Measurements from ENCODE around the gene CKS1B. TPM values are rescaled to one million over a fixed set of nuclear protein-coding genes. Genes with fewer than 3 reads are reported as not detected.
A peak's percentile ranks its signal among the peaks of the same experiment; 100 is the strongest.

Gene CKS1B
- 110 TPM for polyA plus RNA-seq (ENCODE audit: insufficient read length)
- long read RNA-seq, donor 1, transcript CKS1B-201 (3 exons, 759 nt): major isoform, 62 of 67 reads
- long read RNA-seq, donor 1, partial matches to known transcripts: 0 of 67 reads
- long read RNA-seq, donor 1, other reads (novel, unspliced or antisense): 0 of 67 reads
- long read RNA-seq, donor 2, transcript CKS1B-201 (3 exons, 759 nt): major isoform, 65 of 68 reads
- long read RNA-seq, donor 2, partial matches to known transcripts: 0 of 68 reads
- long read RNA-seq, donor 2, other reads (novel, unspliced or antisense): 0 of 68 reads
- long read RNA-seq, donor 3, transcript CKS1B-201 (3 exons, 759 nt): major isoform, 64 of 67 reads
- long read RNA-seq, donor 3, partial matches to known transcripts: 0 of 67 reads
- long read RNA-seq, donor 3, other reads (novel, unspliced or antisense): 0 of 67 reads
- long read RNA-seq, donor 4, transcript CKS1B-201 (3 exons, 759 nt): major isoform, 10 of 11 reads
- long read RNA-seq, donor 4, partial matches to known transcripts: 0 of 11 reads
- long read RNA-seq, donor 4, other reads (novel, unspliced or antisense): 0 of 11 reads
- long read RNA-seq, donor 5, transcript CKS1B-201 (3 exons, 759 nt): major isoform, 159 of 172 reads
- long read RNA-seq, donor 5, partial matches to known transcripts: 0 of 172 reads
- long read RNA-seq, donor 5, other reads (novel, unspliced or antisense): 7 of 172 reads
- long read RNA-seq, donor 6, transcript CKS1B-201 (3 exons, 759 nt): major isoform, 85 of 87 reads
- long read RNA-seq, donor 6, partial matches to known transcripts: 0 of 87 reads
- long read RNA-seq, donor 6, other reads (novel, unspliced or antisense): 0 of 87 reads
- long read RNA-seq, donor 7, transcript CKS1B-201 (3 exons, 759 nt): major isoform, 101 of 110 reads
- long read RNA-seq, donor 7, partial matches to known transcripts: 0 of 110 reads
- long read RNA-seq, donor 7, other reads (novel, unspliced or antisense): 0 of 110 reads
- long read RNA-seq, donor 8, transcript CKS1B-201 (3 exons, 759 nt): major isoform, 31 of 31 reads
- long read RNA-seq, donor 8, partial matches to known transcripts: 0 of 31 reads
- long read RNA-seq, donor 8, other reads (novel, unspliced or antisense): 0 of 31 reads

- DNase-seq: peak; percentile 100
Measured at GRCh38 chr1:154974102-154974807, at the start of gene CKS1B. Gene CKS1B, plus strand, starts transcription at chr1:154974681. Its CDS starts 65 bp downstream, at chr1:154974746.

- DNase-seq: no peak
Measured at GRCh38 chr1:154925335-154926170, 48.9 kb upstream of the CKS1B start.

GRCh38 chr1:154926201-154926600, 48.3 kb upstream of the CKS1B start:
- DNase-seq: no peak

- no peak for DNase-seq
Measured at GRCh38 chr1:154931940-154932487, 42.5 kb upstream of the CKS1B start.

GRCh38 chr1:154934358-154934948, 40.0 kb upstream of the CKS1B start:
- no peak for DNase-seq

- DNase-seq: no peak
Measured at GRCh38 chr1:154935749-154936554, 38.5 kb upstream of the CKS1B start.

- peak; percentile 97 for DNase-seq
Measured at GRCh38 chr1:154936555-154937084, 37.9 kb upstream of the CKS1B start, which contains the start of gene PMVK. Gene PMVK, minus strand, starts transcription at chr1:154936719. Its CDS starts 34 bp downstream, at chr1:154936685.

GRCh38 chr1:154937085-154937987, 37.1 kb upstream of the CKS1B start:
- peak; percentile 94 for DNase-seq

GRCh38 chr1:154937988-154938386, 36.5 kb upstream of the CKS1B start:
- DNase-seq: no peak

GRCh38 chr1:154938604-154939399, 35.7 kb upstream of the CKS1B start:
- DNase-seq: no peak

GRCh38 chr1:154940213-154940560, 34.3 kb upstream of the CKS1B start:
- DNase-seq: no peak

GRCh38 chr1:154940651-154941194, 33.8 kb upstream of the CKS1B start:
- no peak for DNase-seq

GRCh38 chr1:154941333-154942013, 33.0 kb upstream of the CKS1B start:
- no peak for DNase-seq

- DNase-seq: no peak
Measured at GRCh38 chr1:154943649-154944400, 30.7 kb upstream of the CKS1B start.
